ENCODE results near the gene USPL1. TPM values are rescaled to one million over a fixed set of nuclear protein-coding genes. Genes with fewer than 3 reads are reported as not detected.

USPL1 gene
- total and polyA plus RNA-seq, 2 of the 13 experiments (the other 11 are each of a cell fraction or from before 2014, with no cell fraction given): 13.7 to 15.9 TPM

DNA sequence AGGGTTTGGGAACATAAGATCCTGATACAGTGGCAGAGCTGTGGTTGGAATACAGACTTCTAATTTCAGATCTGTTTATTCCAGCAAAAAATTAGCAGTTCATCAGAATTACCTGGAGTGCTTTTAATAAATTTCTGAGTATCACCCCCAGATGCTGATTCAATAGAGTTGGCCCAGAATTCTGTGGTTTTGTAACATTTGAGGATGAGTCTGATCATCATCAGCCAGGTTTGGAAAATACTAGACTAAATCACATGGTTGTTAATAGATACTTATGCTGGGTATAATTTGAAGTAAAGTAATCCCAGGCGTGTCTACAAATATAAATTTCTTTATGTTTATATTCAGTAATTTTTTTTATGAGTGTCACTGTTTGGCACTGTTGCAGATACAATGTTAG lies 4.8 kb downstream of the USPL1 start (continued):
- no peak for TF ChIP-seq STAT6 (CRISPR knock-in tag; IDR thresholded peaks at IDR 0.05; ENCODE audit: borderline replicate concordance)

- in situ Hi-C loops (cut with HindIII; ENCODE audit: extremely low pct_ligation_motif_present, low pct_unique_long_range_greater_than_20kb) (no loop called here), intact Hi-C loops (cut with micrococcal nuclease; ENCODE audit: unreplicated experiment) (no loop called here)
- H3K4me1 ChIP-seq (ENCODE audit: insufficient read depth, low read length): peaks cover 20% of the 10 kb centered on the region
- no peak overlapping the region for H3K4me3 ChIP-seq (replicated peaks in 1 of 3; ENCODE audit: insufficient read depth in 1 of 3, low read depth in 2 of 3, low read length in 3 of 3)
- H3K4me2 ChIP-seq (ENCODE audit: low read depth, low read length): no peak overlapping the region
- no peaks in the 10 kb centered on the region for H4K20me1 ChIP-seq (ENCODE audit: insufficient read depth, low read length)
- no TSS peak for BruUV-seq (replicated peaks)
- H3K9ac ChIP-seq (ENCODE audit: insufficient read depth, low read depth, low read length): no peak overlapping the region
- no peak overlapping the region for H2AFZ ChIP-seq (ENCODE audit: low read length)
- ChIA-PET POLR2A (no interaction called here), CTCF (ENCODE audit: low intra/inter-chr PET ratio, low total read pairs) (no interaction called here)
- DNase-seq (ENCODE audit: low spot score) (no peak), ATAC-seq (no peak), FAIRE-seq (no peak)
- 79% methylated on average over 5 of the region's 5 CpGs for WGBS (ENCODE audit: low lambda C conversion rate)
- no peak overlapping the region for H3K27ac ChIP-seq (ENCODE audit: extremely low read length, insufficient read depth, low read length)
- H3K36me3 ChIP-seq (replicated peaks in 1 of 2; ENCODE audit: control insufficient read depth in 1 of 2, insufficient read depth in 2 of 2, low read length in 2 of 2): peaks cover 3 to 32% of the 10 kb centered on the region in 2 experiments
- no peaks in the 10 kb centered on the region for H3K9me3 ChIP-seq (ENCODE audit: low read length)
- H3K79me2 ChIP-seq (ENCODE audit: insufficient read depth, low read length): peaks cover 73% of the 10 kb centered on the region
- no peaks in the 10 kb centered on the region; a peak in 1 of 5 replicates for H3K27me3 ChIP-seq (ENCODE audit: control insufficient read depth in 1 of 2, insufficient read depth in 2 of 2, low read length in 2 of 2)
- TF ChIP-seq TOE1 (CRISPR knock-in tag; IDR thresholded peaks at IDR 0.05): no peak
- TF ChIP-seq CREB3 (CRISPR knock-in tag; IDR thresholded peaks at IDR 0.05): no peak
- TF ChIP-seq FOXP1 (IDR thresholded peaks at IDR 0.05): no peak
- no peak for TF ChIP-seq FOXP1 (CRISPR knock-in tag; IDR thresholded peaks at IDR 0.05)
- TF ChIP-seq, protein P1, sequence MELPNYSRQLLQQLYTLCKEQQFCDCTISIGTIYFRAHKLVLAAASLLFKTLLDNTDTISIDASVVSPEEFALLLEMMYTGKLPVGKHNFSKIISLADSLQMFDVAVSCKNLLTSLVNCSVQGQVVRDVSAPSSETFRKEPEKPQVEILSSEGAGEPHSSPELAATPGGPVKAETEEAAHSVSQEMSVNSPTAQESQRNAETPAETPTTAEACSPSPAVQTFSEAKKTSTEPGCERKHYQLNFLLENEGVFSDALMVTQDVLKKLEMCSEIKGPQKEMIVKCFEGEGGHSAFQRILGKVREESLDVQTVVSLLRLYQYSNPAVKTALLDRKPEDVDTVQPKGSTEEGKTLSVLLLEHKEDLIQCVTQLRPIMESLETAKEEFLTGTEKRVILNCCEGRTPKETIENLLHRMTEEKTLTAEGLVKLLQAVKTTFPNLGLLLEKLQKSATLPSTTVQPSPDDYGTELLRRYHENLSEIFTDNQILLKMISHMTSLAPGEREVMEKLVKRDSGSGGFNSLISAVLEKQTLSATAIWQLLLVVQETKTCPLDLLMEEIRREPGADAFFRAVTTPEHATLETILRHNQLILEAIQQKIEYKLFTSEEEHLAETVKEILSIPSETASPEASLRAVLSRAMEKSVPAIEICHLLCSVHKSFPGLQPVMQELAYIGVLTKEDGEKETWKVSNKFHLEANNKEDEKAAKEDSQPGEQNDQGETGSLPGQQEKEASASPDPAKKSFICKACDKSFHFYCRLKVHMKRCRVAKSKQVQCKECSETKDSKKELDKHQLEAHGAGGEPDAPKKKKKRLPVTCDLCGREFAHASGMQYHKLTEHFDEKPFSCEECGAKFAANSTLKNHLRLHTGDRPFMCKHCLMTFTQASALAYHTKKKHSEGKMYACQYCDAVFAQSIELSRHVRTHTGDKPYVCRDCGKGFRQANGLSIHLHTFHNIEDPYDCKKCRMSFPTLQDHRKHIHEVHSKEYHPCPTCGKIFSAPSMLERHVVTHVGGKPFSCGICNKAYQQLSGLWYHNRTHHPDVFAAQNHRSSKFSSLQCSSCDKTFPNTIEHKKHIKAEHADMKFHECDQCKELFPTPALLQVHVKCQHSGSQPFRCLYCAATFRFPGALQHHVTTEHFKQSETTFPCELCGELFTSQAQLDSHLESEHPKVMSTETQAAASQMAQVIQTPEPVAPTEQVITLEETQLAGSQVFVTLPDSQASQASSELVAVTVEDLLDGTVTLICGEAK (IDR thresholded peaks at IDR 0.05): no peak
- TF ChIP-seq, protein P1 (CRISPR knock-in tag; IDR thresholded peaks at IDR 0.05): no peak
- no peak for TF ChIP-seq PRPF4 (IDR thresholded peaks at IDR 0.05; ENCODE audit: low read depth, low read length, poor library complexity, severe bottlenecking)
- TF ChIP-seq HES4 (CRISPR knock-in tag; IDR thresholded peaks at IDR 0.05; ENCODE audit: borderline replicate concordance): no peak
- TF ChIP-seq PAF1 (CRISPR knock-in tag; IDR thresholded peaks at IDR 0.05): no peak
- TF ChIP-seq ZNF850 (CRISPR knock-in tag; conservative IDR thresholded peaks at IDR 0.05): no peak
These were observed 5.7 kb downstream of the USPL1 start for GRCh38 chr13:30623392-30623791.
